HEK293T (cell line): Measurements from ENCODE around the gene UBE2K.
A peak's percentile ranks its signal among the peaks of the same experiment; 100 is the strongest.
"Not testable (repeated sequence)": the region's sequence is repeated elsewhere in the genome, so short reads cannot be mapped to it uniquely, and the experiment has no call there.

Source experiments
- CTCF ChIA-PET: fragments of 350-600 bp; formaldehyde crosslinking; extraction: SDS; loops from one replicate; lab custom pipeline; 2021; ENCODE audit warnings: antibody characterized with exemption, inconsistent platforms; lab: Yijun Ruan, JAX
- POLR2A ChIA-PET: fragments of 350-600 bp; formaldehyde crosslinking; extraction: SDS; loops from one replicate; lab custom pipeline; 2020; ENCODE audit warnings: antibody characterized with exemption, inconsistent platforms; lab: Yijun Ruan, JAX
- DNase-seq: peaks from one replicate; pipeline ENCODE4 v3.0.0; 2012; ENCODE audit warnings: mixed read lengths; ENCODE audit errors: extremely low spot score
- ARNT ChIP-seq: fragments of 450-650 bp; IDR thresholded peaks from 2 replicates; pipeline ENCODE4 v1.6.1; 2017; ENCODE audit warnings: mild to moderate bottlenecking
- BHLHE40 ChIP-seq: fragments of 450-650 bp; IDR thresholded peaks from 2 replicates; pipeline ENCODE4 v1.6.1; 2016; ENCODE audit warnings: mild to moderate bottlenecking, moderate library complexity, borderline replicate concordance
- CTBP1 ChIP-seq: fragments of 450-650 bp; IDR thresholded peaks from 2 replicates; pipeline ENCODE4 v1.6.1; 2016; ENCODE audit warnings: borderline replicate concordance
- ELF4 ChIP-seq: fragments of 450-650 bp; IDR thresholded peaks from 2 replicates; pipeline ENCODE4 v1.6.1; 2017; ENCODE audit warnings: antibody characterized with exemption
- FOXA1 ChIP-seq: fragments of 450-650 bp; IDR thresholded peaks from 2 replicates; pipeline ENCODE4 v1.6.1; 2016; ENCODE audit warnings: mild to moderate bottlenecking
- FOXK2 ChIP-seq: fragments of 450-650 bp; IDR thresholded peaks from 2 replicates; pipeline ENCODE4 v1.6.1; 2016; ENCODE audit warnings: mild to moderate bottlenecking
- FOXM1 ChIP-seq: fragments of 450-650 bp; IDR thresholded peaks from 2 replicates; pipeline ENCODE4 v1.6.1; 2017; ENCODE audit warnings: mild to moderate bottlenecking, borderline replicate concordance
- HDGF ChIP-seq: fragments of 450-650 bp; IDR thresholded peaks from 2 replicates; pipeline ENCODE4 v1.6.1; 2017; ENCODE audit warnings: antibody characterized with exemption, borderline replicate concordance
- L3MBTL2 ChIP-seq: fragments of 450-650 bp; conservative IDR thresholded peaks from 2 replicates; pipeline ENCODE4 v1.6.1; 2016; ENCODE audit warnings: mild to moderate bottlenecking
- LEF1 ChIP-seq: fragments of 450-650 bp; IDR thresholded peaks from 2 replicates; pipeline ENCODE4 v1.6.1; 2017; ENCODE audit warnings: mild to moderate bottlenecking, borderline replicate concordance
- NFRKB ChIP-seq: fragments of 450-650 bp; IDR thresholded peaks from 2 replicates; pipeline ENCODE4 v1.6.1; 2016; ENCODE audit warnings: mild to moderate bottlenecking, moderate library complexity
- SP1 ChIP-seq: fragments of 450-650 bp; IDR thresholded peaks from 2 replicates; pipeline ENCODE4 v1.6.1; 2017
- SUZ12 ChIP-seq: fragments of 450-650 bp; IDR thresholded peaks from 2 replicates; pipeline ENCODE4 v1.6.1; 2016; ENCODE audit warnings: mild to moderate bottlenecking
- TARDBP ChIP-seq: fragments of 450-650 bp; IDR thresholded peaks from 2 replicates; pipeline ENCODE4 v1.6.1; 2016
- ZNF384 ChIP-seq: fragments of 450-650 bp; IDR thresholded peaks from 2 replicates; pipeline ENCODE4 v1.6.1; 2016
- TF ChIP-seq, protein P1 (sequence below): fragments of 450-650 bp; IDR thresholded peaks from 2 replicates; pipeline ENCODE4 v1.6.1; 2016

UBE2K gene

DNA sequence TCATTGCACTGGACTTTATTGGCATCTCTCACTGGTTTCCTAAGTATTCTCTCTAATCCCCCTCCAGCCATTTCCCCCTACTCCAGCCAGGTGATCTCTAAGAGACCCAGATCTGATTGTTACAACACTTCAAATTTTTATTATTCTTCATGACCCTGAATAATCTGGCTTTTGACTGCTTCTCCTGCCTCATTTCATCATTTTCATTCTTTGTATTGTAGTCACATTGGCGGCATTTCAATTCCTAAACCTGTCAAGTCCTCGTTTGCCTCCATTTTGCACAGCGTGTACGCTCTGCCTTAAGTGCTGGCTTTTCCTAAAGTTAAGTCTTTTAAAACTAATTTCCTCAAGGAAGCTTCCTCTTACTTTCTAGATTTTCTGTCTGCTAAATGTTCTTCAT is 31.6 kb downstream of the UBE2K start:
- TF ChIP-seq FOXK2: no peak
- no peak for TF ChIP-seq BHLHE40
- no peak for TF ChIP-seq ZNF384
- no peak for TF ChIP-seq FOXA1
- no peak for TF ChIP-seq ARNT
- TF ChIP-seq, protein P1, sequence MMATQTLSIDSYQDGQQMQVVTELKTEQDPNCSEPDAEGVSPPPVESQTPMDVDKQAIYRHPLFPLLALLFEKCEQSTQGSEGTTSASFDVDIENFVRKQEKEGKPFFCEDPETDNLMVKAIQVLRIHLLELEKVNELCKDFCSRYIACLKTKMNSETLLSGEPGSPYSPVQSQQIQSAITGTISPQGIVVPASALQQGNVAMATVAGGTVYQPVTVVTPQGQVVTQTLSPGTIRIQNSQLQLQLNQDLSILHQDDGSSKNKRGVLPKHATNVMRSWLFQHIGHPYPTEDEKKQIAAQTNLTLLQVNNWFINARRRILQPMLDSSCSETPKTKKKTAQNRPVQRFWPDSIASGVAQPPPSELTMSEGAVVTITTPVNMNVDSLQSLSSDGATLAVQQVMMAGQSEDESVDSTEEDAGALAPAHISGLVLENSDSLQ: no peak
- no peak for TF ChIP-seq ELF4
- POLR2A ChIA-PET: no interaction called here
- no peak for DNase-seq
- CTCF ChIA-PET: no interaction called here

DNA sequence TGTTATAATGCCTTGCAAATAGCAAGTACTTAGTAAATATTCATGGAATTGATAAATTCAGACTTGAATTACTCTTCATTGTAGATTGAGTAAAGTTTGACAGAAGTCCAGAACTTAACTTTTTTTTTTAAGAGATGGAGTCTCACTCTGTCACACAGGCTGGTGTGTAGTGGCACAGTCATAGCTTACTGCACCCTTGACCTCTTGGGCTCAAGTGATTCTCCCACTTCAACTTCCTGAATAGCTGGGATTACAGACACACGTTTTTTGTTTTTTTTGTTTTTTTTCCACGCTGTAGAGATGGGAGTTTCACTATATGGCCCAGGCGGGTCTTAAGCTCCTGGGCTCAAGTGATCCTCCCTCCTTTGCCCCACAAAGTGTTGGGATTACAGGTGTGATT is 32.1 kb downstream of the UBE2K start:
- POLR2A ChIA-PET: no interaction called here
- TF ChIP-seq LEF1: no peak
- no peak for TF ChIP-seq FOXK2
- no peak for TF ChIP-seq CTBP1
- DNase-seq: no peak
- CTCF ChIA-PET: no interaction called here

DNA sequence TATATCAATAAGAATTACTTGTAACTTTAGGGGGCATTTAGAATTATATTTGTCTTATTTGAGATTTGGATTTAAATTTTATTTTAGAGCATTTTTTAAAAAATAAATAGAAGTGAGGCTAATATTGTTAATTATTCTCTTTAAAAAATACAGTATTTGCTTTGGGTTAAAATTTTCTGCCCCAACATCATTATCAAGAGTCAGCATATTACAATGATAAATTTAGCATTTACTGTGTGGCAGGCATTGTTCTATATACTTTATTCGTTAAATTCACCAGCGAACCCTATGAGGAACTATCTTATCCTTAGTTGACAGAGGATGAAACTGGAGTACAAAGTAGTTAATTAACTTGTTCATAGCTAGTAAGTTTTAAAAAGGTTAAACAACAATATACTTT is 34.0 kb downstream of the UBE2K start:
- no peak for DNase-seq
- no peak for TF ChIP-seq LEF1
- TF ChIP-seq ELF4: no peak
- TF ChIP-seq FOXM1: no peak
- no peak for TF ChIP-seq TARDBP
- no peak for TF ChIP-seq HDGF
- TF ChIP-seq, protein P1: no peak
- TF ChIP-seq SP1: no peak
- no peak for TF ChIP-seq CTBP1
- no peak for TF ChIP-seq L3MBTL2
- no peak for TF ChIP-seq FOXA1
- no peak for TF ChIP-seq FOXK2
- TF ChIP-seq BHLHE40: no peak
- ChIA-PET POLR2A (no interaction called here), CTCF (no interaction called here)

DNA sequence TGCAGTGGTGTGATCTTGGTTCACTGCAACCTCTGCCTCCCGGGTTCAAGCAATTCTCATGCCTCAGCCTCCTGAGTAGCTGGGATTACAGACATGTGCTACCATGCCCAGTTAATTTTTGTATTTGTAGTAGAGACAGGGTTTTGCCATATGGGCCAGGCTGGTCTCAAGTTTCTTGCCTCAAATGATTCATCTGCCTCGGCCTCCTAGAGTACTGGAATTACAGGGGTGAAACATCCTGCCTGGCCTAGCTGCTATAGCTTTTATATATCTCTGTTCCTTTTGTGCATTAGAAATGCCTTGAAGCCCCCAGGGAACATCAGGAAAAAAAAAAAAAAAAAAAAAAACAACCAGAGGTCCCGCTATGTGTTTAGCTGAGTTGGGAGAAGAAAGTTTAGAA is 34.8 kb downstream of the UBE2K start:
- CTCF ChIA-PET: no interaction called here
- no peak for DNase-seq
- no peak for TF ChIP-seq TARDBP
- no peak for TF ChIP-seq L3MBTL2
- TF ChIP-seq ELF4: no peak
- 0 out of 2 replicates have a peak, but pooled peaks have one; percentile 23 for TF ChIP-seq ZNF384
- POLR2A ChIA-PET: no interaction called here

DNA sequence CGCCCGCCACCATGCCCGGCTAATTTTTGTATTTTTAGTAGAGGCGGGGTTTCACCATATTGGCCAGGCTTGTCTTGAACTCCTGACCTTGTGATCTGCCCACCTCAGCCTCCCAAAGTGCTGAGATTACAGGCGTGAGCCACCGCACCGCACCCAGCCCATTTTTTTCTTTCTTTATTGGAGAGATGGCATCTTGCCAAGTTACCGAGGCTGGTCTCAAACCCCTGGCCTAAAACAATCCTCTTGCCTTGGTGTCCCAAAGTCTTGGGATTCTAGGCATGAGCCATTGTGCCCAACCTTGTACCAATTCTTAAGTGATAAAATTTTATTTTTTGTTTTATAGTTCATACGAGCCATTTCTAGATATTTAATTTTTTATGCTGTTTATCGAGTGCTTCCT is 41.7 kb downstream of the UBE2K start:
- CTCF ChIA-PET, DNase-seq, POLR2A ChIA-PET: not testable (repeated sequence)

DNA sequence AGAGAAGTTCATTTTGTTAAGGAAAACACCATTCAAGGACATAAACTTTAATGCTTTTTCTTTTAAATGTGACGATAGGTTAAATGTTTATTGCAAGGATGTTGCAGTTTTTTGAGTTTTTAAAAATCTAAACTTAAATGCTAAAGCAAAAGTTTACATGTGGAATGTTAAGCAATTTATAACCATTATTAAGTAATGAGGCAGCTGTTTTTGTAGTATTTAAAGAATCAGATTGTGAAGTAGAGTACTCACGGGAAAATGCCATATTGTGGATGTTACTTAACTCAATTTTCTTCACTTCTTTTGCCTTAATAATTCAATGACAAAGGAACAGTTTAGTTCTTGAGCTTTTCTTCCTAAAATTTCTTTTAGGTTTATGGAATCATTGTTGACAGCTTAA is 43.5 kb downstream of the UBE2K start:
- CTCF ChIA-PET: no interaction called here
- POLR2A ChIA-PET: no interaction called here
- no peak for TF ChIP-seq FOXK2
- no peak for TF ChIP-seq ZNF384
- TF ChIP-seq, protein P1: no peak
- no peak for TF ChIP-seq SP1
- no peak for TF ChIP-seq TARDBP
- no peak for TF ChIP-seq BHLHE40
- TF ChIP-seq NFRKB: no peak
- TF ChIP-seq ELF4: no peak
- no peak for TF ChIP-seq ARNT
- TF ChIP-seq HDGF: no peak
- no peak for DNase-seq

DNA sequence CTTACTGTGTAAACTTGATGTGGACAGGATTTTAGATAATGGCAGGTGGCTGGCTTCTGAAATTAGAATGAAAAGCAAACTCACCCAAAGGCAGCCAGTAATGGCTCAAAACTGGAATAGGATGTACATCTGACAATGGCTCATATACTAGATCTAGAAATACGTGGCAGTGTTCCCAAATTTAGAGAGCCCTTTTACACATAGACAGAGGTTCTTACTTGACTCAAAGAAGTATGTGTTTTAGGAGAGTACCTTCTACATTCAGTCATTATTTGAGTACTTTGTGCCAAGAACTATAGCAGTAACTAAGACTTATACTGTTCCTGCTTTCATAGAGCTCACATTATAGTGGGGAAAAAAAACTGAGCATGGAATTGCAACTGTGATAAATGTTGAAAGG is 48.0 kb downstream of the UBE2K start:
- ChIA-PET POLR2A (no interaction called here), CTCF (interaction anchor here (0.6 kb wide), 1 partner anchor 18 kb away, joined by 5 read pairs; no protein-coding TSS in a partner anchor)
- TF ChIP-seq HDGF: no peak
- no peak for TF ChIP-seq CTBP1
- TF ChIP-seq FOXA1: no peak
- TF ChIP-seq L3MBTL2: no peak
- no peak for DNase-seq

DNA sequence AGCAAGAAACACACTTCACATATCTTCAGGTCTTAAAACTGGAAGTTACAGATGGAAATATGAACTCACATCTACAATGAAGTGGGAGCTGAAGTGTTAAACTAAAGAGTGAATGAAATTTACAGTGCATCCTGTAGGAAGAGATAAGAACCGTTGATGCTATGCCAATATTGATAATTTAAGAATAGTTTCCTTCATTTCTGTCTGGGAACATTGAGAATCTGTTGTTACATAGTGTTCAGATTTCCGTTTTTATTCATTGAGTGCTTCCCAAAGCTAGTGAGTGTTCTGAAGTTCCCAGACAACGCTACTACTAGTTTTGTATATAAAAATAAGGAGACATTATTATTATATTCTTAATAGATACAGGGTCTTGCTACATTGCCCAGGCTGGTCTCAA is 52.3 kb downstream of the UBE2K start:
- no peak for DNase-seq
- ChIA-PET POLR2A (no interaction called here), CTCF (interaction anchor here (0.6 kb wide), 1 partner anchor 74 kb away, joined by 7 read pairs; no protein-coding TSS in a partner anchor)
- TF ChIP-seq ARNT (no peak), LEF1 (no peak), BHLHE40 (no peak), NFRKB (no peak), L3MBTL2 (no peak), FOXA1 (no peak), SUZ12 (no peak), FOXM1 (no peak), TARDBP (no peak), CTBP1 (no peak), ZNF384 (no peak), ELF4 (no peak)
- TF ChIP-seq, protein P1: no peak
